ENCODE data around the gene ATG4A.
A peak's percentile ranks its signal among the peaks of the same experiment; 100 is the strongest.

ATG4A gene, protein sequence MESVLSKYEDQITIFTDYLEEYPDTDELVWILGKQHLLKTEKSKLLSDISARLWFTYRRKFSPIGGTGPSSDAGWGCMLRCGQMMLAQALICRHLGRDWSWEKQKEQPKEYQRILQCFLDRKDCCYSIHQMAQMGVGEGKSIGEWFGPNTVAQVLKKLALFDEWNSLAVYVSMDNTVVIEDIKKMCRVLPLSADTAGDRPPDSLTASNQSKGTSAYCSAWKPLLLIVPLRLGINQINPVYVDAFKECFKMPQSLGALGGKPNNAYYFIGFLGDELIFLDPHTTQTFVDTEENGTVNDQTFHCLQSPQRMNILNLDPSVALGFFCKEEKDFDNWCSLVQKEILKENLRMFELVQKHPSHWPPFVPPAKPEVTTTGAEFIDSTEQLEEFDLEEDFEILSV

DNA sequence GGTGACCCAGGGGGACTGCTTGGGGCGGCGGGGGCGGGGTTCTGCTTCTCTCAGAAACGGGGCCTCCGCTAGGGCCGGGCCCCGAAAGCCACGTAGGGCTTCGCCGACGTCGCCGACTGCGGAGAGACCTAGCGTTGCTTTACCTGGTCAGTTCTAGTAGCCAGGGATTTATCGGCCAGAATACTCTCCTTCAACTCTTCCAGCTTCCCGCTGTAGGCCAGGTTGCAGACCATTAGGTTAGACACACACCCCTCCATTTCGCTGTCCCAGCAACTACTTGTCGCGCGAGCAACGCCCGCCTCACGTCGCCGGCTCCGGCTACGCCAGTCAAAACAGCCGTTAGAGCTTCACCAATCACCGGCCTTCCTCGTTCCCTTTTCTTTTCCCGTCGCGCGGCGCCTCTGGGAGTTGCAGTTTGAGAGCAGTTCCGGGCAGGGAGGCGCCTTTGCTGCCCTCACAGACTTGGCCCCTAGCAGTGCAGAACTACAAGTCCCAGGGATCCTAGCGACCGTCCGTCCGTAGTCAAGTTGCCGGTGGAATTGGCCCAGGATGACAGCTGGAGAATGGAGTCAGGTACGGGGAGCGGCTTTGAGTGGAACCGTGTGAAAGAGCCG is at the start of gene ATG4A, which contains the start of gene PSMD10:
TSS of gene ATG4A (plus strand) at position 515 of the 614 bp plus-strand sequence. CDS start at position 564, 49 bp downstream.
TSS of gene PSMD10 (minus strand) at position 279 of the 614 bp plus-strand sequence. CDS start at position 257, 22 bp downstream.
- DNase-seq (ENCODE audit: low spot score) = peak; percentile 91

DNA sequence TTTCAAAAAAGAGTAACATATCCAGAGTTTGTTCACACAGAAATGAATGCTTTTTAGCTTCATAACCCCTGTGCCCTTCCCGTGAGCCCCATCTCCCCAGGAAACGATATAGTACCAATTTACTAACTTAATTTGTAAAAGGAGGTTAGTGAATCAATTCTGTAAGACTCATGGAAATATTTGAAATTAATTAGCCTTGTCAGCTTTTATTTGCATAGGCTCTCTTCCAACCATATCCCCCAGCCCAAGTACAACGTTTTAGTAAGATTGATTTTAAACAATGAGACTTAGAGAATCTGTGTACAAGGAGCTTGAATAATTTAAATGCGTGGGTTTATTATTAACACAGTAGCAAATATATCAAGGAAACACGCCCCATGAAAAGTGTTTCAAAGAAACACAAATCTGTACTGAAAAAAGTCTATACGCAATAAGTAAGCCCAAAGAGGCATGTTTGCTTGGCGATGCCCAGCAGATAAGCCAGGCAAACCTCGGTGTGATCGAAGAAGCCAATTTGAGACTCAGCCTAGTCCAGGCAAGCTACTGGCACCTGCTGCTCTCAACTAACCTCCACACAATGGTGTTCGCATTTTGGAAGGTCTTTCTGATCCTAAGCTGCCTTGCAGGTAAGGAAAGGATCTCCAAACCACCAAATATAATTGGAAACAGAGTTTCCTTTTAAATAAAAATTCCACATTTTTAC is 46.9 kb upstream of the ATG4A start, which contains the start of gene VSIG1:
TSS of gene VSIG1 (plus strand) at position 512 of the 703 bp plus-strand sequence. CDS start at position 578, 66 bp downstream.
- no peak for DNase-seq (ENCODE audit: low spot score)

DNA sequence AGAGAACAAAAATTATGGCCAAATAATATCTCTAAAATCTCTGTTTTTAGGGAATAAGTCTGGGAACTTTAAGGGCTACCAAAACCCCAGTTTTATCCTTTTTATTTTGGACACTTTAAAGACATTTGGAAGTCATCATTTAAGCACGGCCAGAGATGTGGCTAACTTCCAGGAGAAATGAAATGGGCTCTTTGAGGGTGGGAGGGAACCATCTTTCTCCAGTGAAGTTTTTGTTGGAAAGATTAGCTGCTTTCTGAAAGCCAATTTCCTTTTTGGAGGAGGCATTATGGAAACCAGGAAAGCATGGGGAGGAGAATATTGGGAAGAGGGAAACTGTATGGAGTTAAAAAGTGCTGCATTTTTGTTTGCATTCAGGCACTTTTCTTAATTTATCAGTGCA is 41.9 kb upstream of the ATG4A start:
- DNase-seq (ENCODE audit: low spot score) = no peak

DNA sequence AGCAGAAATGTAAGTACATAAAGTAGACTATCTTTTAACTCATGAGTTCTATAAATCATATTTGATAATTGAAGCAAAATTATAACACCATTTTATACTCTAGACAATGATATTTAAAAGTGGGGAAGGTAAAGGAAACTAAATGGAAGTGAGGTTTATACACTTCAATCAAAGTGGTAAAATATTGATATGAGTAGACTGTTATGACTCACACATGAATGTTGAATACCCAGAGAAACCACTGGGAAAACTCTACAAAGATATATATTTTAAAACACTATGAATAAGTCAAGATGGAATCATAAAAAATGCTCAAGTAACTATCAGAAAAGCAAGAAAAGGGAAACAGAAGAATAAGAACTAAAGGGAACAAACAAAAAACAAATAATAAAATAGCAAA is 38.4 kb upstream of the ATG4A start:
- DNase-seq (ENCODE audit: low spot score) = no peak

DNA sequence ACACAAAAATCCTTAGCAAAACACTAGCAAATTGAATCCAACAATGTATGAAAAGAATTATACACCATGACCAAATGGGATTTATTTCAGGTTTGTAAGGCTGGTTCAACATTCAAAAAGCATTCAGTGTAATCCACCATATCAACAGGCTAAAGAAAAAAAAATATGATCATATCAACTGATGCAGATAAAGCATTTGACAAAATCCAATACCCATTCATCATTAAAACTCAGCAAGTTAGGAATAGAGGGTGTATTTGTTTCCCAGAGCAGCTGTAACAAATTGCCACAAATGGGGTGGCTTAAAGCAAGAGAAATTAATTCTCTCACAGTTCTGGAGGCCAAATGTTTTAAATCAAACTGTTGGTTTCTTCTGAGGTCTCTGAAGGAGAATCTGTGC is 36.0 kb upstream of the ATG4A start:
- DNase-seq (ENCODE audit: low spot score) = no peak

DNA sequence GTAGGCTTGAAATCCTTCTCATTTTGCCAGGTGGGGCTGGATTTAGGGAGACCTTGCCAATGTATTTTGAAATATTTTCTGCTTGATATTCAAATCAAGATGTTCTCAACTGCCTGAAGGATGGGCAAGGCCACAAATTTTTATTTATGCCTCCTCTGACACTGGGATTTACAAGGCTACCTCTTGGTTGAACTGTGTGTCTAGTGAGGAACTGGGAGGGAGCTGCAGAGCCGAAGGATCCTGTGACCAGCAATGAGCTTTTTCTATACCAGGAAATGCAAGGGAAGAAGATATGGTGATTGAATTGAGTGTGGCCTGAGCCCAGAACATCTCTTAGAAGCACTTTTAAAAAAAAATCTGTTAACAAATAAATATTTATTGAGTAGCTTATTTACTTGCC is 31.8 kb upstream of the ATG4A start:
- no peak for DNase-seq (ENCODE audit: low spot score)

DNA sequence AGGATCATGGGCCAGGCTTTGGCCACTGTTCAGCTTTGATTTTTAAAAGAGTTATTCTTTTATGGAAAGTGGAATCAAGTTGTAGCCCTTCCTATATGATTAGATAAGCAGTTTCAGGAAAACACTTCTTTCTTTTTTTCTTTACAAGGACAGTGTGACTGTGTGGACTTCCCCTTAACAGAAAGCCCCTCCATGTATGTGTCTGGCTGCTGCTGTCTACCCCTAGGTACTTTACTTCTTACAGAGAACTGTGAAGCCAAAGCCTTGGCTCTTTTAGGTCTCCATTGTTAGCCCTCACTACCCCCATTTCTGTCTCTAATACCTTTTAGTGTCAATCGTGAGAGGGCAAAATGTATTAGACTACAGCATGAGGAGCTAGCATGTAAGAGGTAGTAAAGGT is 27.6 kb upstream of the ATG4A start:
- DNase-seq (ENCODE audit: low spot score) = no peak

DNA sequence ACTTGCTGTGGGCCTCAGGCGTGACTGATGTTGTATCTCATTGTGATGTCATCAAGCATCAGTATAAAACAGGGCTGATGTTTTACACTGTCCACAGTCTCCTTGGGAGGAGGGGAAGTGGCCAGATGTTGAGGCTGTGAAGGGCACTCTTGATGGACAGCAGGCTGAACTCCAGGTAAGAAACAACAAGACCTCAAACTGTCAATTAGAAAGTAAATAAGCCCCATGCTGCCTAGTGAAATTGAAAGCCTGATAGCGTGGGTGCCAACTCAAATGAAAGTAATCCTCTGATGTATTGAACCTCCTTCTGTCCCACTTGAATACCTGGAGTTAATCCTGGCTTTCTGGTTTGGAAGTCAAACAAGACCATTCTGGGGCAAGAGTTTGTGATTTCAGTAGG is 27.0 kb upstream of the ATG4A start:
- no peak for DNase-seq (ENCODE audit: low spot score)

DNA sequence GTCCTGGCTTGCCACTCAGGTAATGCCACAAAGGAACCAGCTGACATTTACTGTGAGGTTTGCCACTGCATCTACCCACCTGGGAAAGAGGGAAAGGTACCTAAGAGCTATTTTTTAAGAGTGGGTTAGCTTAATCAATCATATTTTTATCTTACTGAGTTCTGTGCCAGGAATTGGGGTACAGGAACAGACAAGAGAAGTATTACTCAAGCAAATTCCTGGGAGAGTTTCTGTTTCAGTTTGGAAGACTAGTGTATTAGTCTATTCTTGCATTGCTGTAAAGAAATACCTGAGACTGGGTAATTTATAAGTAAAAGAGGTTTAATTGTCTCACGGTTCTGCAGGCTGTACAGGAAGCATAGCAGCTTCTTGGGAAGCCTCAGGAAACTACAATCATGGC is 23.5 kb upstream of the ATG4A start:
- no peak for DNase-seq (ENCODE audit: low spot score)

DNA sequence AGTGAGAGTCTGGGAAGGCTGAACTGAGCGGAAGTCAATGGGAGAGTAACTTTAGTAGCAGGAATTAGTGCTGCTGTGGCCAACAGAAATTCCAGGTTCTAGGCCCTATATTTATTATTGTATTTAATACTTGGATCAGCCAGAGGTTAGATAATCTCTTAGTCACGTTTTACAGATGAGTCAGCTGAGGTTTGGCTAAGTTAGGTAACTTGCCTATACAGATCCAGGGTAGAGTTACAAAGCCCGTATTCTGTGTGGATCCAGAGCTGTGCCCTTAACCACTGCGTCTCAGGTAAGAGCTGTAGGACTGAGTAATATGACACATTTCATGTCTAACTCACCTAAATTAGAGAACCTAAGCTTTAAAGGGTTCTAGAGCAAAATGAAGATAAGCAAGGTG is 20.7 kb upstream of the ATG4A start:
- DNase-seq (ENCODE audit: low spot score) = no peak

DNA sequence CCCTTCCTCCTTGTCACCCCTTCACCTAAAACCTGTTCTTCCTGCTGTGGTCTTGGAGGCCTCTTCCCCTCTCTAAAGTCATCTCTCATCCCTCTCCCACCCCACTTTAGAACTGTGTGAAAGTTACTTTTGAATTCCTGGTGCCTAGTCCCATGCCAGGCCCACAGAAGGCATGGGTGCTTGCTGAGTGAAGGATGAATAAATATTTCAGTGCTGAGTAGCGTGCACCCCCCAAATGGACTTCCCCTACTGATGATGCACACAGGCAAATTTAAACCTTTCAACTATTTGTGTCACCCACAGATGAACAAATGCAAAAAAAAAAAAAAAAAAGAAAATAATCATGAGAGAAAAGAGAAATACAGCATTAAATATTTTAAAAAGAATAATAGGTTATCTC is 20.0 kb upstream of the ATG4A start:
- DNase-seq (ENCODE audit: low spot score) = no peak

DNA sequence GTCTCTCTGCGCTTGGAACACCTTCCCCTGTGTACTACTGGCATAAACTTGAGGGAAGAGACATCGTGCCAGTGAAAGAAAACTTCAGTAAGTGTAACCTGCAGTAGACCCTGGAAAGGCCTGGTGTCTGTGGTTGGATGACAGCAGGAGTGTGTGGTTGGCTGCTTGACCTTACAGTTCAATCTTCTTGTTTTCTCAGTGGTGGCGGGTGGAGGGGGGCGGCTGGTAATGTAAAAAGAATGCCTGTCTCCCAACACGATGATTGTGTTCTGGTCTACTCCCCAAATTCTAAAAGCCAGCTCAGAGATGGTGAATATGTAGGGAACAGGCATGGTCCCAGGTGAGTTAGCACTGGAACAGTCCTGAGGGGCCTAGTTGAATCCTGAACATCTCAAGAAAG is 18.8 kb upstream of the ATG4A start:
- DNase-seq (ENCODE audit: low spot score) = no peak

DNA sequence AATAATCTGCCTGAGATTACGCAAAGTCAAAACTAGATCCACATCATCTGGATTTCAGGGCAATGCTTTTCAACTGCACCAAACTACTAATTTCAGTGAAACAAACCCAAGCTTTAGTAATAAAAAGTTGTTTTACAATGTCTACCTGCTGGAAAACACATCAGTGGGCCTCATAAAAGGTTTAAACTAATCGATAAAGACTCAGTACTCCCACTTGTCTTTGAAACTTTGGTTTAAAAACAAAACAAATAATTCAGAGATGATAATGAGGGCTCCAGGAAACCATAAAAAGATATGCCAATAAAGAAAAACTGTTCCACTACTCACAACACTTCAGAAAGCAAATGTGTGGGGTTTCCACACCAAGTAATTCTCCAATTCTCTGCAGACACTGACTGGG is 10.5 kb upstream of the ATG4A start:
- DNase-seq (ENCODE audit: low spot score) = no peak

DNA sequence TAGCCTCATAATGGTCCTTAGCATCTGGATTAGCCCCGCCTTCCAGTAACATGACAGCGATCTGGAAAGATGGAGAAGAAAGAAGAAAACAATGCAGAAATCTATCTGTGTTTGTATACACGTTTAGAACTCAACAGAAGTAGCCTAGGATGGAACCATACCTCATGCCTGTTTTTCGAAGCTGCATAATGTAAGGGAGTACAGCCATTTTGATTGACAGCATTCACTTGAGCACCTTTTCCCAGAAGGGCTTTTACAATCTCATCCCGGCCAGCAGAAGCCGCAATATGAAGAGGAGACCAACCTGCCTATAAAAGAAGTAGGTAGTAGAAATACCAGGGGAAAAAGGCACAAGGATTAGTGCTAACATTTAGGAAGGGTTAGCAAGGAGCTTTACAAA is 3.8 kb upstream of the ATG4A start:
- DNase-seq (ENCODE audit: low spot score) = no peak

DNA sequence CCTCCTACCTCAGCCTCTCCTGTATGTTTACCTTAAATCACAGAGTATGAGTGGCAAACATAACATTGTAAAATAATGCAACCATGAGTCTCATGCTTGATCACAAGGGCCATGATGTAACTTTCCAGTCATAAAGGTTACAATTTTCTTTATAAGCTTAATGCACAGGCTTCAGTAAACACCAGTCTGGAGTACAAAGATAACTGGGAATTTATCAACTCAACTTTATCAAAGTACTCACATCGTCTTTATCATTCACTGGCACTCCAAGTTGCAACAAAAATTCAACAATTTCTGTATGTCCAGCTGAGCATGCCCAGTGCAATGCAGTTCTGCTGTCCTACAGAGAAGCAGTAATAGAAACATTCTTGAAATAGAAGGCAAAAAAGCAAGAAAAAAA is 3.1 kb upstream of the ATG4A start:
- no peak for DNase-seq (ENCODE audit: low spot score)

DNA sequence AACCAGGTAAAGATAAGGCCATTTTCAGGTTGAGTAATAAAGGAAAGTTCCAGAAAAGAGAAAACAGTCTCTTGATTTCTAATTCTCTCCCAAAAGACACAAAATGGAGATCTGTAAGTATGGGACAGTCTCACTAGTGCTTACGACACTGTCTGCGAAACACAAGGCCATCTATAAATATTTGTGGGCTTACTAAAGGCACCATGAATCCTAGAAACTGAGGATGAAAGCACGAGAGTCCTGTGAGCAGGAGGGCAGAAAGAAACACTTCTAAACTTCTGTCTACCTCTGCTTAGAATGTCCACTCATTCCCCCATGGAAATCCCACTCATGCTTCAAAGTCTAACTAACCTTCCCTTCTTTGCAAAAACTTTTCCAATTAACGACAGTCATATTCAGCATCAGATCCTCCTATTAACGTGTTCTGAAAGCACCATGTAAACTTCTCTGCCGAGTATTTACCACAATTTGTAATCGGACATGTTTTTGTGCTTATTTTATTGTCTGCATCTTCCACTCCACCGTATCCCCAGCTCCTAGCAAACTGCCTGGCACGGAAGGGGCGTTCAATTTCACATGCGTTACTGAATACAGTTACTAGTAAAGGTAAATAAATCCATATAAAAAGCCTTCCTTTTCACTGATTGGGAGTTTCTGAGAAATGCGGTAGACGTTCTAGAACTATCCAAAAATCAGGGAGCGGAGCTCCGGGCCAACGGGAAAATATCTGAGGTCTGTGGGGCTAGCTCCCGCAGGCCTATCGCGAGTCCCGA is 901 bp upstream of the ATG4A start:
- DNase-seq (ENCODE audit: low spot score) = no peak

DNA sequence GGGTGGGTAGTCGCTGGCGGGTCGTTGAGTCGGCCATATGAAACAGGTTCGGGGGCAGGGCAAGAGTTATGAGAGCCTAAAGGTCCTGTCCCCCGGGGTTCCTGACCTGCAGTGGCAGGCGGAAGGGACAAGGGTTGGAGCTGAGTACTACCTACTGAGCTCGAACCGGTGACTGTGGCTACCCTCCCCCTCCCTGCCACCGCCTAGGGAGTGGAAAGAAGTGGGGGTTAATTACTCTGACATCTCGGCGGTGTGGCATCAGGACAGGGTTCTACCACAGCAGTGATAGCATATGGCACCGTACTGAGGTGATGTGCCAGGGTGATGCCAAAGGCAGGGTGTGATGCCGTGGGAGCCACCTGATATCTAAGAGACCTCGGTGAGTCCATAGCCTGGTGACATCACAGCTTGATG is 307 bp downstream of the ATG4A start:
- DNase-seq (ENCODE audit: low spot score) = peak; percentile 3

DNA sequence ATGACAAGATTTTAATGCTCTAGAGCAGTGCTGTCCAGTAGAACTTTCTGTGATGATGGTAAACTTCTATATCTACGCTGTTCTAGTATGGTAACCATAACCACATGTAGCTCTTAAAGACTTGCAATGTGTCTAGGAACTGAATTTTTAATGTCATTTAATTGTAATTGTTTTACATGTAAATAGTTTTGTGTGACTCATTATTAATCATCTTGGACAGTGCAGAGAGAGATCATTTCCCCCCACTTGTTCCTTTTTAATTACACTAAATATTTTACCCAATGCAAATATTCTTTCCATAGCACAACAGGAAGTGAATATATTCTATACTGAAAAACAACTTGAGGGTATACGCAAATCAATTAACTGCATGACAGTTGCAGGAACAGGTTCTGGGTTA is 5.8 kb downstream of the ATG4A start:
- DNase-seq (ENCODE audit: low spot score) = no peak

DNA sequence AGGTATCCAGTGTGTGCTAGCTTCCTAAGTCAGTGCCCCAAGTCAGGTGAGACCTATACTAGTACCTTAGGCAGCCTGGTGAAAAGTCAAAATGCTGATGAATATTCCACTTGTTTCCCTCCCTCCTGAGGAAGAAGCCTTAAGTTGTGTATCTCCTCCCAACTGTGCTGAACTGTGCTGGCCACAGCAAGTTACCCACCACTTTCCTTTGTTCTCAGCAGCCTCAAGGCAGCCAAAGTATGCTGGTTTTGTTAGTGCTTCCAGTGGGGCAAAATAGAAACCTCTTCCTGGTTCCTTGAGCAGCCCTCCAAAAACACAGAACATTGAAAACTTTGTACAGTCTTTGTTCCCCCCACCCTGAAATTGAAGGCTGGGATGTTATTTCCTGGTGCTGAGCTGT is 13.9 kb downstream of the ATG4A start:
- no peak for DNase-seq (ENCODE audit: low spot score)

DNA sequence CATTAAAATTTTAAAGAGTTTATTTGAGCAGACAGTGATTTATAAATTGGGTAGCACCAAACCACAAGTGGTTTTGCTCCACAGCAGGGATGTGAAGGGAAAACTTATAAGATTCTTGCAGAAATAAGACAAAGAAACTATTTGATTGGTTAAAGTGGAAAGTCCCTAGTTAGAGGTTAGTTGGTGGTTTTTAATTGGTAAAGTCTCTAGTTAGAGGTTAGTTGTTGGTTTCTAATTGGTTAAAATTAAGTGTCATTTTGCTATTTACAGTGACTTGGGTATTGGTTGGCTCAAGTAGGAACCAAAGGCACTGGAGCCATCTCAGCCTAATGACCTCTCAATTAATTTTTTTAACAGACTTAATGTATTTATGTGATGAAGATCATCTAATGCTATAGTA is 23.0 kb downstream of the ATG4A start:
- DNase-seq (ENCODE audit: low spot score) = no peak

DNA sequence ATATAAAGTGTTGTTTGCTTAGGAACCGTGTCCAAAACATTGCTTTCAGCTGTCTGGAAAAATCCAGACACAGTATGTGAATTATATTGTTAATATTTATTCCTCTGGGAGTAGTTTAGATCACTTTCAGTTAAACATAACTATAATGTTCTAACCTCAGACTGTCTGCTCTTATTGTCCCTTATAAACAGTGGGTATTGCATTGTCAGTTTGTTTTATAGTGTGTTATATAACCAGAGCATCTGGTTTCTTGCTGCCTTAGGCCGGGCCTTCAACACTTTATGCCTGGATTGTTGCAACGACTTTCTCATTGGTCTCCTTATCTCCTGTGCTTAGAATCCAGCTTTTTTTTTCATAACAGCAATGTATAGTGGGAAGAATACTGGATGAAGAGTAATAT is 26.4 kb downstream of the ATG4A start:
- DNase-seq (ENCODE audit: low spot score) = no peak

DNA sequence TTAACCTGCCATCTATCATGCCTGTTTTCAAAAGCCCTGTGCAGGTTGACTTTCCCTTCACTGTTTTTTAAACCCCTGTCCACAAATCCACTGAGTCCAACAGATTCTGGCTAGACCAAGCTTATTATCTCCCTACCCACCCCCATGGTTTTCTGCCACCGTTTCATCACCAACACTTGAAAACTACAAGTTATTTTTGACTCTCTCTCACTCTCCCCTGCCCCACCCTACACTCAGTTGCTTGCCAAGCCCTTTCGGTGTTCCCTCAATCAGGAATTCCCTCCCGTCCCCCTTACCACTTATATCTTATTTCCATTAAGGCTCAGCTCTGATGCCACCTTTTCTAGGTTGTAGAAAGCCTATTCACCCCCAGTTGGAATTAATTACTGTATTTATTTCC is 29.7 kb downstream of the ATG4A start:
- no peak for DNase-seq (ENCODE audit: low spot score)

Measured in activated CD4-positive, alpha-beta T cell treated with anti-CD3 and anti-CD28 coated beads, Interleukin-2, Interleukin-4, amounts not matched to agents 100 ng/mL and 50 ng/mL, durations not matched to agents 16 hours and 8 hours (primary cell).